ENCODE data around the gene CADPS.

Gene CADPS

GRCh38 chr3:62625268-62625667, 249.9 kb downstream of the CADPS start:
- no peak for DNase-seq

DNA sequence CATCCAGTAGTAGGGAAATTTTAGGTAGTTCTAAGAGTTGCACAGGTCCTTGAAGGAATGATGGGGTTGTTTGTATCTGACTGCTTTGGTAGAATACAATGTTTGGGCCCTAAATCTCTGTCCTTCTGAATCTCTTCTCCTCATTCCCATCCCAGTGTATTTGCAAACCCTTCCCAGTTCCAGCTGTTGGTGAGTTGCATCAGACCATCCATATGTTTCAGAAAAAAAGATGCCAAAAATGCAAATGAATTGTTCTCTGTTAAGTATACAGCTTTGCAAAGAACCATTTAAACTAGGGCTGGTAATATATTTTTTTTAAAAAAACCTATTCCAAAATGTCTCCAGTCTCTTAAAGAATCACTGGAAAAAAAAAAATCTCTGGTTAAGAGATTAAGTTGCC, 251.0 kb downstream of the CADPS start:
- DNase-seq = no peak

GRCh38 chr3:62622553-62623174, 252.6 kb downstream of the CADPS start:
- DNase-seq = no peak

GRCh38 chr3:62621925-62622324, 253.3 kb downstream of the CADPS start:
- no peak for DNase-seq

GRCh38 chr3:62621176-62621575, 254.0 kb downstream of the CADPS start:
- DNase-seq = no peak

DNA sequence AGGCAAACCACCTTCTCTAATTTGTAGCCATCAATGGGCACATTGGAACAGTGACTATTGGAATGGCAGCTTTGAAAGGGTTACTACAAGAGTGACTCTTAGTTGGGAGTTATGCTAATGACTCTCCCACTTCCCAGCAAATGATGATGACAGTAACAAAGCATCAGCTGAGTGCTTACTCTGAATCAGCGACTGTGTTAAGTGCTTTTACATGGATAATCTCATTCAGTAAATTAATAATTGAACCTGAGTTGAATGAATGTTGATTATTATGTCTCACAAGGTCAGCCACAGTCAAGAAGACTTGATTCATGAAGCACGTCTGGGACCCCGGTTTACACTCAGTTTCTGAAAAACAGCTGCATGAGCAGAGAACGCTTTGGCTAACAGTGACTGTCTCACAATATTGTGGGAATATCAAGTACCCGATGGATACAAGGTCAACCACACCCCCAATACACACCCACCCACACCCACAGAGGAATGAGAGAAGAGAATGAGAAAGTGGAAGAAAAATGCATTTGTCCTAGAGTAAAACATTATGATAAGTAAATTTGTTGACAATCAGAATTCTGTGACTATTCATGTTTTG, 259.9 kb downstream of the CADPS start:
- no peak for DNase-seq

DNA sequence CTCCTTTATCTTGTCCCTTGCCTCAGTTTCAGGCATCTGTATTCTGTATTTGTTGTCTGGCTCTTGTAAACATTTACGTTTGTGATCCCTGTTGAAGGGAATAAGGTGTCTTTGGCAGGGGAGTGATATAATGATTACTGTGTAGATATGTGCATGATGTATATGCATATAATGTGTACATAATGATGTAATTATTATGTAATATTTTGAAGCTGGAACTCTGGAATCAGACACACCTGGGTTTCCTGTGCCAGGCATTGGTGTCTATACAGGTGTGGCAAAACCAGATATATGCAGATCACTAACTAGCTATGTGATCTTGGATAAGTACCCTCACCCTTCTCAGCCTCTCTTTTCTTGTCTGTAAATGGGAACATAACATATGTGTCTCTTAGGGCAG, 260.7 kb downstream of the CADPS start:
- DNase-seq = no peak

DNA sequence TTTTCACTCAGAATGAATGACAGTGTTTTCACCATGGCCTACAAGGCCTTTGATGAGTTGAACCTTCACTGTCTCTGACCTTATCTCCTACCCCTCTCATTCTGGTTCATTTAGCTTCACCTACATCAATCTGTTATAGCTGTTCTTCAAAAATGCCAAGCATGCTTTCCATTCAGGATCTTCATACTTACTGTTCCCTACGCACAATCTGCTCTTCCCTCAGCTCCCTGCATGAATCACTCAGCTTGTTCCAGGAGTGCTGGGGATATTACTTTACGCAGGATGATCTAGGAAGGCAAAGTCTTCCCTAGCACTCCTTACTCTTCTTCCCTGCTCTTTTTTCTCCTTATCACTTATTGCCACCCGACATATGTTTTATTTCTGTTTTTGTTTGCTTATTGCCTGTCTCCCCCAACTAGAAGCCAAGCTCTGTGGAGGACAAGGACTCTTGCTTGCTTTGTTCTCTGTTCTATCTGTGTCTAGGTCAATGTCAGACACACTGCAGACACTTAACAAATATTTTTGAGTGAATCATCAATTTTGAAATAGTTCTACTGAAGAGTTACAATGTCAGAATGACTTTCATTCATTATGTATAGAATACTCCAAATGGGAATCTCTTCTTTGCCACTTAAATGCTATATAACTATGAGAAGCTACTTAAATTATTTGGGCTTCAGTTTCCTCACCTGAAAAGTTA, 263.5 kb downstream of the CADPS start:
- no peak for DNase-seq

DNA sequence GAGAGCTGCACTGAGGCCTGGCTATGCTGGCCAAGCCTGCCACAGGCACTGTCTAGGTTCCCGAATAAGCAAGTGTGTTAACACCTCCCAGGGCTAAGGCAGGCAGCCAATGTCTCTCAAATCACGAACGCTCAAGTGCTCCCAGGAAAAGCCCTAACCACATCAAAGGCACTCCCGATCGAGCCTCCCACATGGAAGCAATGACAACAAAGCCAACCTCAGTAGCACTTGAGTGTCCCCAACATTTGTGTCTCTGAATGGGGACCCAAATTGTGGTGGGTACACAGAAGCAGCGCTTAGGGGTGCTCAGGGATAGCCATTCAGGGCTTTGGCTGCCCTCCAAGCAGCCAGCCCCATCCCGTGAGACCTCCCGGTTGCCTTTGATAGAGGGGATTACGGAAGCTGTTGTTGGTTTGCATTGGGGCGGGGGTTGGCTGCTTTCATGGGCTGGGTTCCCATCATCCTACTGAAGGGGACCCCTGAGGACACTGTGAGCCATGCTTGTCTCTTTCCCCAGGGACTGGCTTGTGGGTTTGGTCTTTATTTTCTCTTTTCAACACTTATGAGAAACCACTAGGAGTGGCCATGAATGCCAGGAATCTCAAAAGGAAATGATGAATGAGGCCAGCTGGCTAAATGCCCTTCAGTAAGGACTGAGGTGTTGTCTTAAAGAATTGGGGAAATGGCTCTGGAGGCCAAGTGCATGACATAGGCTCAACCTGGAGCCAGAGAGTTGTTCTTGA, 267.8 kb downstream of the CADPS start:
- DNase-seq = no peak

DNA sequence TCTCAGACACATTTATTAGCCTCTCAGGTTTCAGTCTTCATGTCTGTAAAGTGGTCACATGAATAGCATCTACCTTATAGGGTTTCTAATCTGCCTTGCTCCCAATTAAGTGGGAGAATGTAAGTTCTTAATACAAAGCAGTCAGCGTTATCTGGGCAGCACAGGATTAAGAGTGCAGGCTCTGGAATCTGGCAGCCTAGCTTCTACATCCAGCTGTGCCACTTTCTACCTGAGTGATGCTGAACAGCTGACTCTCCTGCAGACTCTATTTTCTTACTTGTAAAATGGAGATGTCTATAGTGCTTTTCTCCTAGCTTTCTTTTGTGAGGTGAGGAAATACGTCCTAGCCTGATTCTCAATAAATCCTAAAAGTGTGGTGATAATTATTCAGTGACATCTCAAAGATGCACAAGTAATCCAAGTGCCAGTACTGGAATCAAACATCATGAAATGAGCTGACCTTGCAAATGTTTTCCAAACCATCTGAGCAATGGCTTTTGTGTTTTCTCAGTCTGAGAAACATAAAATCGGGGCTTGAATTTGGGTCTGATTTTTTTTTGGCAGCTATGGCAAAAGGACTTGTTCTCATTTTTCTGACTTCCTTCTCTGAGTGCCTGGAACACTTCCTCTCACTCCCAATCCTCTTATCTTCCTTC, 269.7 kb downstream of the CADPS start:
- no peak for DNase-seq

GRCh38 chr3:62604751-62605351, 270.4 kb downstream of the CADPS start:
- DNase-seq = no peak

GRCh38 chr3:62604298-62604697, 270.9 kb downstream of the CADPS start:
- DNase-seq = no peak

- DNase-seq = no peak
Measured at GRCh38 chr3:62602987-62603386, 272.2 kb downstream of the CADPS start.

- no peak for DNase-seq
Measured at GRCh38 chr3:62602129-62602770, 273.0 kb downstream of the CADPS start.

DNA sequence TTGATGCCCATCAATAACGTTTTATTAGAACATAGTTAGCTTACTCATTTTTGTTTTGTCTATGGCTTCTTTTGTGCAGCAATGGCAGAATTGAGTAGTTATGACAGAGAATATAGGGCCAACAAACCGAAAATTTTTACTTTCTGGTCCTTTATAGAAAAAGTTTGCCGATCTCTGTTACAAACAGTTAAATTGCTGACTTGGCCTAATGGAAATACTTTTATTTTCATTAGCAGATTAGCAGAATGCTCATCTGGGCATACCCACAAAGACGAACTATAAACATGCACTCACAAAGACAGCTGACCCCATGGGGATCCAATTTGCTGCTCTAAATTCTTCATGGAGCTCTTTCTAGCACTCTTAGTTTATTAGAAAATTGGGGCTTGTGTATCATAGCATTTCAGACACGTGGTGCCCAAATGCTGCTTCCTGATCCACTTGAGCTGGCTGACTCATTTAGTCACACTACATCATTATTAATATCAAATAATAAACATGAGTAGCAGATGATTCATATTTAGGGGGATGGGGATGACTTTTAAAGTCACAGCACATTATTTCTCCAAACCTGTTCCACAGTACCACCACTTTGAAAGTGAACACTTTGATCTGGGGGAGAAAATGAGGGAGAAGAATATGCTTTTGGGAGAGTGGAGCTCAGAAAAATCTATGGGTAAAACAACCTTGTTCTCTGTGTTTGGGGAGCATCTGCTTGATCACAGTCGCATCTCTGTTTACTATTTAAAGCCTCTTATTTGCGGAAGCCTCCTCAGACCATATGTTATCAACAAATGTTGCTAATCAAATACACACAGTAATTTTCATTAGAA, 273.8 kb downstream of the CADPS start:
- DNase-seq = no peak

GRCh38 chr3:62600033-62600432, 275.2 kb downstream of the CADPS start:
- DNase-seq = no peak

DNA sequence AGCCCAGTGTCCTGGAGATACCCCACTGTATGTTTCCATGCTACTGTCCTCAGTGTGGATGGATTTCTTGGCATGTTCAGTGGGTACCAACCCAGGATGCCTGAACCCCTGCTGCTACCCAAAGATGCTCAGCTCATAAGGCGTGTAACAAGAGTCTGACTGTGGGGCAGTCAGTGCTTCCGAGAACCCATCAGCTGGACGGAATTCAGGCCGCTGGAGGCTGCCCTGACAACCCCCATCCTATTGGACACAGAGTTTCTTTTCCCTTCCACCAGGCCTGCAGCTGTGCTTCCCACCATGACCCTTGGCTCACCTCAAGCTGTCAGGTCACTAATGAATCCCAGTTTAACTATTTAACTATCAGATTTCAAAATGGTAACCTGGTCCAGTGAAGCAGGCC, 277.7 kb downstream of the CADPS start:
- DNase-seq = no peak

GRCh38 chr3:62592408-62592807, 282.8 kb downstream of the CADPS start:
- DNase-seq = no peak

GRCh38 chr3:62589078-62589477, 286.1 kb downstream of the CADPS start:
- no peak for DNase-seq

GRCh38 chr3:62587579-62588031, 287.6 kb downstream of the CADPS start:
- no peak for DNase-seq

DNA sequence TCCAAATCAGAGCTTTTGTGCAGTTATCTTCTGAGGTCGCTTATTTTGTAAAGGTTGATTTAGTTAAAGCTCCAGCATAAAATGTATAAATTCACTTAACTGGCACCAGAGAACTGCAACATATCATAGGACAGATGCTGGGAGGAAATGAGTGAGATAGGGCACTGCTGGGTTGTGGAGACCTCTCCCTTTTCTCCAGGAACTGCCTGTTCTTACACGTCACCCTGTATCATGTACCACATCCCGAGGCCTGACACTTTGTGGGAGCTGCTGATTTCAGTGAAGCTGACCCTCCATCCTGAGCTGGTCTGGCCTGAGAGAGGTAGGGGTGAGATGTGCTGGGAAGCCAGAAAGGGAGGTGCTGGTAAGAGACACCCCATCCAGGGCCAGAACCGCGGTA, 288.0 kb downstream of the CADPS start:
- no peak for DNase-seq

All from CD4-positive, alpha-beta T cell treated with Interleukin-6 for 4 hours (primary cell).